HuH-7.5 (cell line): ENCODE measurements around the gene TBK1.

ENCODE experiments used
- DNase-seq: peaks from one replicate; pipeline ENCODE4 v3.0.0; 2011; ENCODE audit warnings: low spot score

TBK1 gene

GRCh38 chr12:64451687-64452558, at the start of gene TBK1:
TSS of gene TBK1 (plus strand) at chr12:64452120. CDS start at chr12:64455871, 3,751 bp downstream.
- peak; percentile 87 for DNase-seq

GRCh38 chr12:64402181-64402580, 49.7 kb upstream of the TBK1 start:
- DNase-seq = no peak

DNA sequence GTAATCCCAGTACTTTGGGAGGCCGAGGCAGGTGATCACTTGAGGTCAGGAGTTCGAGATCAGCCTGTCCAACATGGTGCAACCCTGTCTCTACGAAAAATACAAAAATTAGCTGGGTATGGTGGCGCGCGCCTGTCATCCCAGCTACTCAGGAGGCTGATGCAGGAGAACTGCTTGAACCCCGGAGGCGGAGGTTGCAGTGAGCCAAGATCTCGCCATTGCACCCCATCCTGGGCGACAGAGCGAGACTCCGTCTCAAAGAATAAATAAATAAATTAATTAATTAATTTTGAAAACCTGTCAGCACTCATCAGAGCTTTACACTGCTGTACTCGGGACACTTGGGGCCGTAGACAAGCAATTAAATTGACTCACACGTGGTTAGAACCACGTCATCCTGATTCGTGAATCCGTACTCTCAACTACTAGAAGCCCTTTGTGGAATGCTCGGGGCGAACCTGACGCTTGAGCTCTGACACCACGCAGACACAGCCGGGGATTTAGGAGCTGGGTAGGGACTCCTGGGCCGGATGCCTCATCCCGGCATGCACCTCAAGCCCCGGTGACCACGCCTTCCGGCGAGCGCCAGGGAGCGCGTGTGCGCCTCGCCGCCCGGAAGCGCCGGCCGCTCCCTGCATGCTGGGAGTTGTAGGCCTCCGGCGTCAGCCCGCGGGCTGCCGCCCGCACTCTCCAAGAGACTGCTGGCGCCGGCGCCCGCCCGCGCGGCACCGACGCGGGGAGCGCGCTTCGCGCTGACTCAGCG, 48.0 kb upstream of the TBK1 start, which contains the start of gene XPOT:
Gene XPOT (plus strand): TSS at position 686 of the 763 bp plus-strand sequence. CDS start 5,644 bp downstream, outside the sequence.
- peak; percentile 94 for DNase-seq

- peak; percentile 81 for DNase-seq
Observed at GRCh38 chr12:64404470-64405256, 47.3 kb upstream of the TBK1 start.

GRCh38 chr12:64407342-64408223, 44.3 kb upstream of the TBK1 start:
- no peak for DNase-seq

- no peak for DNase-seq
Observed at GRCh38 chr12:64411427-64411826, 40.5 kb upstream of the TBK1 start.

DNA sequence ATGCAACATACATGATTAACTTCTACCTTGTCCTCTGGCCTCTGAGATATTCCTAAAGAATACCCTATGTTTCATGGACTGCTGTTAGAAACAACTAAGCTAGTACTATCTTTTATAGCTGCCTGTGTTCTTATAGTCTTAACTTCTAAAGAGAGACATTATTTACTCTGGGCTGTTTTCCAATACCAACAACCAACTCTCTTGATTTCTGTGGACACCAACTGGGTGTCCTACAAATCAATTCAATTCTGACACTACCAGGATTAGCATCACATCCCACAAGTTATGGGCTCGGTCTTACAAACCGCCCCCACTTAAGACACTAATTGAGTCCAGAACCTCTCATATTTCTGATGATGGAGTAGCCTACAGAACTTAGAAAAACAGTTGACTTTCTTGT, 39.5 kb upstream of the TBK1 start:
- DNase-seq = no peak

GRCh38 chr12:64413884-64414283, 38.0 kb upstream of the TBK1 start:
- DNase-seq = no peak

- DNase-seq = no peak
Observed at GRCh38 chr12:64418209-64418608, 33.7 kb upstream of the TBK1 start.

DNA sequence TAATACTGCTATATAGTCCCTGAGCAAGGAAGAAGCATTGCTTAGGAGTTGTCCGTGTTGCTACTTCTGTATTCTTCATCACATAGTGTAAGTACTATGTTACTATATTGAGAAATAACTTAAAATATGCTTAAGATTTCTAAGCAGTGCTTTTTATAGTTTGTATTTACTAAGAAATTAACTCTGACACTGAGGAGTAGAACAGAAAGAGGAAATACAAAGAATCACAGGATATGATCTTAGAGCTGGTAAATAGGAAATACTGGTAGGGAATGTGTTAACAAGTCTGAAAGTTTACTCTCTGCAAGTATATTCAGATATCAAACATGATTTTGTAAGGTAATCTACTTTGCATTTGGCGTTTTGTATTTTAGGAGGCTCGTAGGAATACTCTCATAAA, 32.2 kb upstream of the TBK1 start:
- DNase-seq = no peak

- no peak for DNase-seq
Observed at GRCh38 chr12:64427988-64428387, 23.9 kb upstream of the TBK1 start.

DNA sequence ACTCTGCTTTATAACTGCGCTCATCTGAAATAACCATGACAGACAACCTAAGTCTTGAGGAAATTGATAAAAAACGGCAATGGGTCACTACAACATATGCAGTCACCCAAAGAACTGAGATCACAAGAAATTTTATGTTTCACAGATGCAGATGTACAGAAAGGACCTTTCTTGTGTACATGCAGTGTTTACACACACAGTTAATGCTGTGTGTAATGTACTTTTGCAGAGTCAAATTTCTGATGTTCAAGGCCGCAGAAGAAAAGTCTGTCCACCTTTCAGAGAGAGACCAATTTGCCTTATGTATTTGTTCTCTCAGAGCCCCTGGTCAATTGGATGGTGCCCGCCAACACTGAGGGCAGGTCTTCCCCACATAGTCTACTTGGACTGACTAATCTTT, 23.0 kb upstream of the TBK1 start:
- no peak for DNase-seq

DNA sequence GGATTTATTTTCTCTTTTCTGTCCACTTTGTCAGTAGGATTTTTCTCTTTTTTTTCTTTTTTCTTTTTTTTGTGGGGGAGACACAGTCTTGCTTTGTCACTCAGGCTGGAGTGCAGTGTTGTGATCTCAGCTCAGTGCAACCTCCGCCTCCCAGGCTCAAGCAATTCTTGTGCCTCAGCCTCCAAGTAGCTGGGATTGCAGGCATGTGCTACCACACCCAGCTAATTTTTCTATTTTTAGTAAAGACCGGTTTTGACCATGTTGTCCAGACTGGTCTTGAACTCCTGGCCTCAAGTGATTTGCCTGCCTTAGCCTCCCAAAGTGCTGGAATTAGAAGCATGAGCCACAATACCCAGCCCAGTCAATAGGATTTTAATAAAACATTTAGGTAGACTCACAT, 21.0 kb upstream of the TBK1 start:
- no peak for DNase-seq

DNA sequence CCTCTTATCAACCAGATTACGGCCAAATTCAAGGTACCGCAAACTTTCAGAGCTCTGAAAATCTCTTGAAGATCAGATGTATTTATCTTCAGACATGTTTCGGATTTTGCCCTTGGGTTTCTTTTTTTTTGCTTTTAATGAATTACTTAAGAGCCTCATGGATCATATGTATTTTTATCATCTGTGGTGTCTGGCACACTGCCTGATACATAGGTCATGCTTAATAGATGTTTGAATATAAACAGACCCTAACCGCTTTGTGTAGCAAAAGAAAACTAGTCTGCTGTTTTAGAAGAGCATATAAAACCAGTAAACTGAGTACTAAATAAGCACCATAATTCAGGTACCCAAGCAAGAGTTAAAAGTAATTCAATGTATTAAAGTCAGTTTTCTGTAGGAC, 20.1 kb upstream of the TBK1 start:
- DNase-seq = no peak

GRCh38 chr12:64433915-64434314, 18.0 kb upstream of the TBK1 start:
- DNase-seq = no peak

DNA sequence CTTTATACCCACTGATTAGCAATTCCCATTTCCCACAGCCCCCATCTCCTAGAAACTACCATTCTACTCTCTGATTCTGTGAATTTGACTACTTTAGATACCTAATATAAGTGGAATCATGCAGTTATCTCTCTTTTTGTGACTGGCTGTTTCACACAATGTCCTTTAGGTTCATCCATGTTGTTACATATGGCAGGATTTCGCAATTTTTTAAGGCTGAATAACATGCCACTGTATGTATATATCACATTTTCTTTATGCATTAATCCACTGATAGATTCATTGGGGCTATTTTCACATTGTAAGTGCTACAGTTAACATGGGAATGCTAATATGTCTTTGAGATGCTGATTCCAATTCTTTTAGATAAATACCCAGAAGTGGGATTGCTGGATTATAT, 11.8 kb upstream of the TBK1 start:
- no peak for DNase-seq

DNA sequence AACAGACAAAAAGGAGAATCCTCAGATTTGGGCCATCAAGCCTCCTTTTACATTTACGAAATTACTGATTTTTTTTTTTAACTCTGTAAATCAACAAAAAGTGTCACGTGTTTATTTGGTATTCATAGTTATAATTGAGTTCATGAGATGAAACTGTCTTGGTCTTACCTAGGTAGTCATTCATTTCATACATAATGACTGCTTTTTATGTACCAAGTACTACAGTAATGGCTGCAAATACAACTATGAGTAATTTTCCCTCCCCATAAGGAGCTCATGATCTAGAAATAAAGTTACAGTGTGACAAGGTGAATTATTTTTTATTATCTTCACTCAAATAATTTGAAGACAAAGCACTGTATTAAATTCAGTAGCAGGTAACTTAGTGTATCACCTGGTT, 6.4 kb upstream of the TBK1 start:
- DNase-seq = no peak

DNA sequence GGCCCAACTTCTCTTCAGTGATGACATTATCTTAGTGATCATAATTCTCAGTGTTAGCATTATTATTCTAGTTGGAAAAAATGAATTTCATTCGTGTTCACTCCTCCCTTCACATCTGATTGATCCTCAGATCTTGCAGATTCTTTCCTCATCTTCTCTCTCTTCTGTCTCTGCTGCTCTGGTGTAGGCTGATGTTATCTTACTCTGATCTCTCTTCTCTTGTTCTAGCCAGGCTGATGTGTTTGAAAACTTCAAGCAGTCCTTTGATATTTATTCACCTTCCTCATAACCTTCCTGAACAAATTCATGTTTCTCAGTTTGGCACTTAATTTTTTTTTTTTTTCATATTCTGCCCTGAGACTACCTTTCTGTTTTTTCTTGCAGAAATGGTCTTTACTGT, 5.6 kb upstream of the TBK1 start:
- no peak for DNase-seq

- no peak for DNase-seq
Observed at GRCh38 chr12:64450057-64450640, 1.8 kb upstream of the TBK1 start.

DNA sequence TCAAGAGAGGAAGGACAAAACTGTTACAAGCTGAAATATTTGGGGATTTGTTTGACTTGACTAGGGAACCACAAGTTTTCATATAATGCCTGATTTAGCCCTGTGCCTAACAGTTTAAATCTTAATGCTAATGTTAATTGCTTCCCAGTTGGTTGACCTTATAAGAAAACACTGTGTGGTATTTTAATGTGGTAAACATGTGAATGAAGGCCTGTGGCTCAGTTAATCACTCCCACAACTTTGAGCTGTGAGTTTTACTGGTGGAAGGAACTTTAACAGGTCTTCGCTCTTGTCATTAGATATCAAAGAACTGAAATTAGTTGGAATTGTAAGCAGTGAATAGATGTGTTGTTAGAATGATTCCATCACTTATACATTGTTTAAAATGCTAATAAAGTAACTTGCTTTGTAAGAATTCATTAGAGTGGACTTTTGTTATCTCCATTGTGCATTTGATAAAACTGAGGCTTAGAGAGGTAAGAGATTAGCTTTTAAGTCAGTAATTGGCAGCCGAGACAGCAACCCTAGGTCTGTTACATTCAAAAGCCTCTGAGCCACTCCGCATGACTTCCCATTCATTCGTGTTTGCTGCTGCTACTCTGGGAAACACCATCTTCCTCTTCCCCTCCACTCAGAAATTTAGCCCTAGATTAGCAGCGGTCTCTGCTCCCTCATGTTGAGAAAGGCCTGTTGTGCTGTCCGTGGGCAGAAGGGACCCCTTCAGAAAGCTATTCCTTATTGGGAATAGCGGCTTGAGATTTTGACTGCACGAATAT, 1.0 kb upstream of the TBK1 start:
- DNase-seq = no peak
